Measurements from ENCODE around the gene CNTN2. TPM values are rescaled to one million over a fixed set of nuclear protein-coding genes. Genes with fewer than 3 reads are reported as not detected.
A peak's percentile ranks its signal among the peaks of the same experiment; 100 is the strongest.

The CNTN2 gene
- total and polyA plus RNA-seq, 11 donors = 0.04 to 2.4 (median 0.19) TPM; not detected in 3

DNA sequence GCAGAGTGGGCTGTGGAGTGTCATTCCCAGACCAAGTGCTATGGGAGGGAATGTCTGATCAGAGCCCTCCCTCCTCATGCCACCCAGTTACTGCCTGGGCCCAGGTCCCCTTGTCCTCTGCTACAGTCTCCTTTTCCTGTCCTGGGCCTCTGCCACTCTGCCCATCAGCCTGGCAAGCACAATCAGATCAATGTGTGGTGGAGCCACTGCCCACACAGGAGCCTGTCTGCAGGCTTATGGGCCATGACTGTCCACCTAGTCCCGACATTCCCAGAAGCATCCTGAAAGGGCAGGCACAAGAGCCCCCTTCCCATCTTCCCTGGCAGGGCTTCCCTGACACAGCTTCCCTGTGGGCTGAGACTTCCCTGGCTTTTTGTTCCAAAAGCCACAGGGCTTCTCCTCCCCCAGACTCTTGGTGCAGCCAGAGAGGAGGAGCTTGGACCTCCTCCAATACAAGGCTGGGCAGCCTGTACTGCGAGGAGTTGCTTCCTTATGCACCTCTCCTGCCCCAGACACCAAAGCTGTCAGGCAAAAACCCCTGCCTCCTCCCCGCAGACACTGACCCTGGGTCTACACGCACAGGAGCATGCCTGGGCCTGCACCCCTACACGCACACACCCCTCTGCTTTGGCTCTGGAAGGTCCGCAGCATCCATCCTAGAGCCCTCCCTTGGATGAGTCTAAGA, 29.2 kb upstream of the CNTN2 start:
- ATAC-seq = peak; percentile 16 to 69 (median 42)
- Histone ChIP-seq H3K9me3 (no peaks in the 10 kb centered on the region), H3K4me3 (no peak overlapping the region), H3K27me3 (no peaks in the 10 kb centered on the region), H3K27ac (no peak overlapping the region), H3K36me3 (no peaks in the 10 kb centered on the region), H3K4me1 (peaks cover 0 to 25% (median 6%) of the 10 kb centered on the region in 12 donors)
- 40 to 46% (median 43%) methylated on average over 6 of the region's 6 CpGs for whole genome bisulfite sequencing, 4 donors
- TF ChIP-seq, protein P1, sequence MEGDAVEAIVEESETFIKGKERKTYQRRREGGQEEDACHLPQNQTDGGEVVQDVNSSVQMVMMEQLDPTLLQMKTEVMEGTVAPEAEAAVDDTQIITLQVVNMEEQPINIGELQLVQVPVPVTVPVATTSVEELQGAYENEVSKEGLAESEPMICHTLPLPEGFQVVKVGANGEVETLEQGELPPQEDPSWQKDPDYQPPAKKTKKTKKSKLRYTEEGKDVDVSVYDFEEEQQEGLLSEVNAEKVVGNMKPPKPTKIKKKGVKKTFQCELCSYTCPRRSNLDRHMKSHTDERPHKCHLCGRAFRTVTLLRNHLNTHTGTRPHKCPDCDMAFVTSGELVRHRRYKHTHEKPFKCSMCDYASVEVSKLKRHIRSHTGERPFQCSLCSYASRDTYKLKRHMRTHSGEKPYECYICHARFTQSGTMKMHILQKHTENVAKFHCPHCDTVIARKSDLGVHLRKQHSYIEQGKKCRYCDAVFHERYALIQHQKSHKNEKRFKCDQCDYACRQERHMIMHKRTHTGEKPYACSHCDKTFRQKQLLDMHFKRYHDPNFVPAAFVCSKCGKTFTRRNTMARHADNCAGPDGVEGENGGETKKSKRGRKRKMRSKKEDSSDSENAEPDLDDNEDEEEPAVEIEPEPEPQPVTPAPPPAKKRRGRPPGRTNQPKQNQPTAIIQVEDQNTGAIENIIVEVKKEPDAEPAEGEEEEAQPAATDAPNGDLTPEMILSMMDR (IDR thresholded peaks at IDR 0.05) = no peak
- no peak for TF ChIP-seq POLR2A (IDR thresholded peaks at IDR 0.05)
- intact Hi-C loops (cut with DNase I) = no loop called here
- peak in 4 of 5 donors; percentile 40 to 53 (median 46) for DNase-seq

DNA sequence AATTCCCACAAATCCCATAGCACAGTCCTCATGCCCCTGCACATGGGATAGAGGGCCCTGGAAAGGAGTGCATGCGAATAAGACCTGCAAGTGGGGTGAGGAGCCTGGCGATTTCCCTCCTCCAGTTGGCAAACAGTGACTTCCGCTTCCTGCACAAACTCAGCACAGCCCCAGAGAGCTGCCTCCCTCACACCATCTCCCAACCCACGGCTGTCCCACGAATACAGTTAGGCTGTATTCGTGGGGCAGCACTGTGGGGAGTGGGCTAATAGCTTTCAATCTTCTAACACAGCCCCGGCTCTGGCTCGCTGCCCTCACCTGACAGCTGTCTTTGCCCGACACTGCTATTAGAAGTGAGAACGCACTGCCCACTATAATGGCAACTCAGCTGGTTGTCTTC, 28.2 kb upstream of the CNTN2 start:
- DNase-seq = no peak
- no peak overlapping the region for H3K4me3 ChIP-seq
- no peaks in the 10 kb centered on the region for H3K36me3 ChIP-seq
- no peaks in the 10 kb centered on the region for H3K9me3 ChIP-seq
- intact Hi-C loops (cut with DNase I) = no loop called here
- H3K27me3 ChIP-seq = no peaks in the 10 kb centered on the region
- H3K27ac ChIP-seq = no peak overlapping the region
- 52 to 65% (median 64%) methylated on average over 6 to 10 of the region's 10 CpGs for WGBS, 4 donors
- no peak for TF ChIP-seq POLR2A (IDR thresholded peaks at IDR 0.05)
- TF ChIP-seq, protein P1 (IDR thresholded peaks at IDR 0.05) = no peak
- peaks cover 0 to 25% (median 6%) of the 10 kb centered on the region in 12 donors for H3K4me1 ChIP-seq
- ATAC-seq = no peak

DNA sequence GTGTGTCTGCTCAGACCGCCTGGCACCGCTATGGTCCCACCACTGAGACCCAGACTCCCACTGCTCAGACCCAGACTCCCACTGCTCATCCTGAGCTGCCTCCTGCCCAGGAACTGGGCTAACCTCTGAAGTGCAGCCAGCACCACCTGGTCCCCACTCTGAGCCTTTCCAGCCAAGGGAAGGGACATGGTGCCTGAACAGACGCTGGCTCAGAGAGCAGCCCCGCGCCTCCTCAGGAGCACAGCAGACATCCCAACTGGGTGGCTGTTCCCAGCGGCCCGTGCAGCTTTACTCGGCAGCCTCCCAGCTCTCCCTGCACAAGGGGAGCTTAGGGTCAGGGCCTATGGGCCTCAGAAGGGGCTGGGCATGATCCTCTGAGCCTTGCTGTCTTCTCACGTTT, 27.8 kb upstream of the CNTN2 start:
- no peak overlapping the region for H3K4me3 ChIP-seq
- H3K9me3 ChIP-seq = no peaks in the 10 kb centered on the region
- TF ChIP-seq POLR2A (IDR thresholded peaks at IDR 0.05) = no peak
- TF ChIP-seq, protein P1 (IDR thresholded peaks at IDR 0.05) = no peak
- intact Hi-C loops (cut with DNase I) = no loop called here
- ATAC-seq (no peak), DNase-seq (no peak)
- no peaks in the 10 kb centered on the region for H3K36me3 ChIP-seq
- H3K4me1 ChIP-seq = peaks cover 0 to 25% (median 6%) of the 10 kb centered on the region in 12 donors
- no peaks in the 10 kb centered on the region for H3K27me3 ChIP-seq
- H3K27ac ChIP-seq = no peak overlapping the region
- WGBS, 4 donors = 81 to 91% (median 88%) methylated on average over 8 to 9 of the region's 9 CpGs

DNA sequence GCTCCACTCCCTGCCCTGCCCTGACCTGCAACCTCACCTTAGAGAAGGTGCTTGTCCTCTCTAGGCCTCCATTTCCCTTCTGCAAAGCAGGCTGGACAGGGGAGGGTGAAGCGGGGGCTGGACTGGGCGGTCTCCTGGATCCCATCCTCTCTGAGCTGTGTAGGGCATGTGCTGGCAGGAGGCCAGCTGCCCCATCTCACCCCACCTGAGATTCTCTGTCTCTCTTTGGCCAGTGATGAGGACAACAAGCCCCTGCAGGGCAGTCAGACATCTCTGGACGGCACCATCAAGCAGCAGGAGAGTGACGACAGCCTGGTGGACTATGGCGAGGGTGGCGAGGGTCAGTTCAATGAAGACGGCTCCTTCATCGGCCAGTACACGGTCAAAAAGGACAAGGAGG, 26.9 kb upstream of the CNTN2 start:
- DNase-seq = no peak
- Histone ChIP-seq H3K27ac (no peak overlapping the region), H3K36me3 (no peaks in the 10 kb centered on the region), H3K27me3 (no peaks in the 10 kb centered on the region), H3K9me3 (no peaks in the 10 kb centered on the region), H3K4me3 (no peak overlapping the region), H3K4me1 (peaks cover 0 to 25% (median 6%) of the 10 kb centered on the region in 12 donors)
- ATAC-seq = no peak
- TF ChIP-seq, protein P1 (IDR thresholded peaks at IDR 0.05) = no peak
- TF ChIP-seq POLR2A (IDR thresholded peaks at IDR 0.05) = no peak
- intact Hi-C loops (cut with DNase I) = no loop called here
- WGBS, 4 donors = 88 to 95% (median 92%) methylated on average over 9 of the region's 9 CpGs
